HG03175 (cell line): Measurements from ENCODE around the gene TRIM17.

Source experiments
- ATAC-seq: cut with Tn5 transposase; IDR thresholded peaks from one replicate; pipeline ENCODE4 v1.9.1; 2021; ENCODE audit warnings: mild to moderate bottlenecking, moderate library complexity; ENCODE audit not compliant: unreplicated experiment

The TRIM17 gene

GRCh38 chr1:228404107-228404720, 12.4 kb downstream of the TRIM17 start:
- ATAC-seq, result no peak

GRCh38 chr1:228403231-228403631, 13.4 kb downstream of the TRIM17 start:
- no peak for ATAC-seq

GRCh38 chr1:228402641-228403025, 14.0 kb downstream of the TRIM17 start:
- no peak for ATAC-seq

GRCh38 chr1:228401782-228402640, 14.7 kb downstream of the TRIM17 start:
- ATAC-seq, result no peak

GRCh38 chr1:228400692-228401454, 15.8 kb downstream of the TRIM17 start:
- no peak for ATAC-seq

- ATAC-seq, result no peak
Observed at GRCh38 chr1:228400237-228400651, 16.4 kb downstream of the TRIM17 start.

- ATAC-seq, result no peak
Observed at GRCh38 chr1:228399531-228400236, 17.0 kb downstream of the TRIM17 start.

GRCh38 chr1:228398741-228399461, 17.8 kb downstream of the TRIM17 start:
- ATAC-seq, result no peak

GRCh38 chr1:228397966-228398365, 18.7 kb downstream of the TRIM17 start:
- ATAC-seq, result no peak

GRCh38 chr1:228396770-228397662, 19.6 kb downstream of the TRIM17 start:
- ATAC-seq, result no peak

GRCh38 chr1:228394571-228395394, 21.9 kb downstream of the TRIM17 start:
- no peak for ATAC-seq

- ATAC-seq, result no peak
Observed at GRCh38 chr1:228393811-228394570, 22.7 kb downstream of the TRIM17 start.

- ATAC-seq, result no peak
Observed at GRCh38 chr1:228393268-228393701, 23.4 kb downstream of the TRIM17 start.

GRCh38 chr1:228392111-228392936, 24.3 kb downstream of the TRIM17 start:
- ATAC-seq, result no peak

- no peak for ATAC-seq
Observed at GRCh38 chr1:228391411-228392020, 25.1 kb downstream of the TRIM17 start.

- ATAC-seq, result no peak
Observed at GRCh38 chr1:228390649-228391048, 26.0 kb downstream of the TRIM17 start.
